SKM-1 (cell line): ENCODE results near the gene SLC29A2.
"Not testable (repeated sequence)": the region's sequence is repeated elsewhere in the genome, so short reads cannot be mapped to it uniquely, and the experiment has no call there.

Experiments
- DNase-seq: peaks from one replicate; lab custom pipeline; 2025; ENCODE audit not compliant: unreplicated experiment; lab: John Stamatoyannopoulos, UW

SLC29A2 gene

DNA sequence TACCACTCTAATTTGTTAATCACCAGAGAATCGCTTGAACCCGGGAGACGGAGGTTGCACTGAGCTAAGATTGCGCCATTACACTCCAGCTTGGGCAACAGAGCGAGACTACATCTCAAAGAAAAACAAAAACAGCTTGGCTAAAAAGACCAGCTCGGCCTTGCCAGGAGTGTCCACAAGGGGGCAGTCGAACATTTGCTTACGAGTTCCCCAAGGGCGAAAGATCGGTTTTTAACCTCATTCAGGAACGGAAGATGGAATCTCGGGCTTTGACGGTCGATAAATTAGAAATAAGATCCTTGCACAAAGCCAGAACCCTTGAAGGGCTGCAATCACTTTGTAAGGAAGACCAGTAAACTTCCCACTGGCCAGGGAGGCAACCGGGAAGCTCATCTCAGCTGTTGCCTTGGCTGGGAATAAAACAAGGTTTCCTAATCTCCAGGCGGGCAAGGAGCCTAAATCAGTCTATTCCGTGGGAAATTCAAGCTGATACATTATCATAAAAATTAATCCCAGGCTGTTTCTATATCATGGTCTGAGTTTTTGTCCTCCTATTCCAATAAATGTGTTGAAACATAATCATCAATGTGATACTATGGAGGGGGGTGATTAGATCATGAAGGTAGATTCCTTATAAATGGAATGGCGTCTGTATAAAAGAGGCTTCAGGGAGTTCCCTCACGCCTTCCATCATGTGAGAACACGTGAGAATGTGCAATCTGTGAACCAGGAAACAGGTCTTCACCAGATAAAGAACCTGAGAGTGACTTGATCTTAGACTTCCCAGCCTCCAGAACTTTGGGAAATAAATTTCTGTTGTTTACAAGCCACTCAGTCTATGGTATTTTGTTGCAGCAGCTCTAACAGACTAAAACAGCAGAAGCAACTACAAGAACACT lies 14.9 kb upstream of the SLC29A2 start:
- peak; percentile 82 for DNase-seq

- DNase-seq: not testable (repeated sequence)
Measured at GRCh38 chr11:66384316-66384715, 12.8 kb upstream of the SLC29A2 start.

GRCh38 chr11:66380264-66380663 lies 8.7 kb upstream of the SLC29A2 start:
- not testable (repeated sequence) for DNase-seq

DNA sequence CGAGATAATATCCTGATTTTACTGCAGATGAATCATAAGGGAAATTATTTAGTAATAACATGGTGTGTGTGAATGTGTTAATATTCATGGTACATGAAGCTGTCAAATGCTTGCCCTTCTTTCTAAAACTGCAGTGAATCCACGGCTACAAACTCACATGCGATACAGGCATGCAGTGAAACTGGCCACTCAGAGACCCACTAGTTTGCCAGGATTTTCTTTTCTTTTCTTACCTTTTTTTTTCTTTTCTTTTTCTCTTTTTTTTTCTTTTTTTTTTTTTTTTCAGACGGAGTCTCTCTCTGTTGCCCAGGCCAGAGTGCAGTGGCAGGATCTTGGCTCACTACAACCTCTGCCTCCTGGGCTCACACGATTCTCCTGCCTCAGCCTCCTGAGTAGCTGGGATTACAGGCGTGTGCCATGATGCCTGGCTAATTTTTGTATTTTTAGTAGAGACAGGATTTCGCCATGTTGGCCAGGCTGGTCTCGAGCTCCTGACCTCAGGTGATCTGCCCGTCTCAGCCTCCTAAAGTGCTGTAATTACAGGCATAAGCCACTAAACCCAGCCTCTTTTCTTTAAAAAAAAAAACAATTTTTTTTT lies 2.2 kb upstream of the SLC29A2 start:
- not testable (repeated sequence) for DNase-seq

- no peak for DNase-seq
Measured at GRCh38 chr11:66373265-66373664, 1.7 kb upstream of the SLC29A2 start.

DNA sequence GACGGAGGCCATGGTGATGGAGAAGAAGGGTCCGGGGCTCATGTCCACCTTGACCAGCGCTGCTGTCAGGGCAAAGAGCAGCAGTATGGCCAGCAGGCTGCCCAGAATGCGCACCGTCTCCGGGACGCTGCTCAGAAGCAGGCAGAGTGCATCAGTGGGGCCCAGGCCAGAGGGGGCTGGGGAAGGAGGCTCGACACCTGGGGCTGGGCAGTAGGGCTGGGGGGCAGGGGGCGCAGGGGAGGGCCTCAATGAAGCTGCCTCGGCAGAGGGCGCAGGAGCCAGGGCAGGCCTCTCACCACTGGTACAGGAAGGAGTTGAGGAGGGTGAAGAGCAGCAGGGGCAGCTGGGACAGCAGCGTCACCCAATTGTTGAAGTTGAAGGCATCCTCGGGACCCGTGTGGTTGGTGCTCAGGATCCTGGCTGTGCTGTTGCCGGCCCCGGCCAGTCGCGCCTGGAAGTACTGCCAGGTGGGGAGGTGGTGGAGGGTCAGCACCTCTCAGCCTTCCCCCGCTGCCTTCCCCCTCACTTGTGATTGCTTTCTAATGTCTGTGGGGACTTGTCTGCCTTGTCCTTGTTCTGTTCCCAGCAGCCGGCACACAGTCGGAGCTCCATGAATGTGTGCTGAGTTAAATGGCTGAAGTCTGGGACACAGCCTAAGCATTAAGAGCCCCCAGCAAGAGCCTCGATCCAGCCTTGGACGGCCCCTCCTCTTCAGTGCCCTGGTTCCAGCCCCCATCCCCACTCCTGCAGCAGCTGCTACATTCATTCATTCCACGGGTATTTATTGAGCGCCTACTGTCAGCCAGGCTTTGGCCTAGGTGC lies 2.3 kb downstream of the SLC29A2 start:
- DNase-seq: no peak

GRCh38 chr11:66368484-66368883 lies 3.1 kb downstream of the SLC29A2 start:
- no peak for DNase-seq

GRCh38 chr11:66367561-66368312 lies 3.8 kb downstream of the SLC29A2 start:
- DNase-seq: no peak

GRCh38 chr11:66366844-66367477 lies 4.6 kb downstream of the SLC29A2 start:
- no peak for DNase-seq

- DNase-seq: no peak
Measured at GRCh38 chr11:66365711-66366619, 5.6 kb downstream of the SLC29A2 start.

DNA sequence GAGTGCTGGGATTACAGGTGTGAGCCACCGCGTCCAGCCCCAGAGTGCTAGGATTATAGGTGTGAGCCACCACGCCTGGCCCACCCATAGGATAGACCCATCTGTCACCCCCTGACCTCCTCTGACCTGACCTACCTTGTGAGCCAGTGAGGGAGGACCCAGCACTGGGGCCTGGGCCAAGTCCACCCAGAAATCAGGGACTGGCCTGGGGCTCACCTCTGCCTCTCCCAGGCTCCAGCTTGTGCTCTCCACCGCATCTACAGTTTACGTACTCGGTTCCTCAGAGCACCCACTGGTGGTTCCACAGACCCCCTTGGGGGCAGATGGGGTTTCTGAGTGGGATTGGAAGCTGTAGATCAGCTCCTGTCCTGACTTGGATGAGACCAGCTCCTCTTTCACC lies 6.4 kb downstream of the SLC29A2 start:
- DNase-seq: no peak

DNA sequence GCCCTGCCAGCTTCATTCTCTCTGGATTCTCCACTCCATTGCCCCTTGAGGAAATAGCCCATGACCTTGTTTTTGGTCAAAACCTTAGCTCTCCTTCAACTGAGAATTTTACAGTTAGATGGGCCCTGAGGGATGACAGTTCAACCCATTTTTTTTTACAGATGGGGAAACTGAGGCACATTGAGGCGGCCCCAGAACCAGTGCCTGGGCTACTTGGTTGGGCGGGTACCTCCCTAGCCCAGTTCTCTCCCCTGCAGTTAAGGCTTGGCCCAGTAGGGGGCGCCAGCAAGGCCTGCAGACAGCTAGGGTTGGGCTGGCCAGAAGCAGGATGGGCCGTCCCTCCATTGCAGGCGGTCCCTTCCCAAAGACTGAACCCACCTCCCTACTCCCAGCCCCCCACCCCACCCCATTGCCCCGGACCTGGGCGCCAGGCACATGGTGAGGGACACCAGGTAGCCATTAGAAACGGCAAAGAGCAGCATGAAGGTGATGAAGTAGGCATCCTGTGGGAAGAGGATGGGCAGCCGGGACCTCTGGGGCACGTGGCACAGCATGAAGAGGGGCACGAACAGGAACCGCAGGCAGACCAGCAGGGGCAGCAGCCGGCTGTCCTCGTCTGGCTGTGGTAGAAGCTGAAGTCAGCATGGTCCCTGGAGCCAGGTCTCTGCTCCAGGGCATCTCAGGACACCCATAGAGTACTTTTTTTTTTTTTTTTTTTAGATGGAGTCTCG lies 7.6 kb downstream of the SLC29A2 start:
- peak; percentile 5 for DNase-seq

DNA sequence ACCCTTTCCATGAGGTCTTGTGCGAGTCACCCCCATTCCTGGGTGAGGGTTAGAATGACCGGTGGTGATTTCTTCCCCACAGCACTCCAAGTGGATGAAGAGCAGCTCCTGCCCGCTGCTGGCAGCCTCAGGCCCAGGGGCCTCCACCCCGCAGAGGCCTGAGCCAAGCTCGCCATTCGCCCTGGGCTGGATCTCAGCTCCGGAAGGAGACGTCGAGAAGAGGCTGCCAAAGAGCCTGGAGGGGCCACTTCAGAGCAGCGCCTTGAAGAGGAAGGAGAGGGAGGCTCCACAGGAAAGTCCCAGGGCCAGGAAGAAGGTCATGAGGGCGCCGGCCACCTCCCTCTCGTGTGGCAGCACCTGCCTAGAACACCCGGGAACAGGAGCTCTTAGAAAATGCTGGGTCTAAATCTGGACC lies 8.4 kb downstream of the SLC29A2 start:
- no peak for DNase-seq

DNA sequence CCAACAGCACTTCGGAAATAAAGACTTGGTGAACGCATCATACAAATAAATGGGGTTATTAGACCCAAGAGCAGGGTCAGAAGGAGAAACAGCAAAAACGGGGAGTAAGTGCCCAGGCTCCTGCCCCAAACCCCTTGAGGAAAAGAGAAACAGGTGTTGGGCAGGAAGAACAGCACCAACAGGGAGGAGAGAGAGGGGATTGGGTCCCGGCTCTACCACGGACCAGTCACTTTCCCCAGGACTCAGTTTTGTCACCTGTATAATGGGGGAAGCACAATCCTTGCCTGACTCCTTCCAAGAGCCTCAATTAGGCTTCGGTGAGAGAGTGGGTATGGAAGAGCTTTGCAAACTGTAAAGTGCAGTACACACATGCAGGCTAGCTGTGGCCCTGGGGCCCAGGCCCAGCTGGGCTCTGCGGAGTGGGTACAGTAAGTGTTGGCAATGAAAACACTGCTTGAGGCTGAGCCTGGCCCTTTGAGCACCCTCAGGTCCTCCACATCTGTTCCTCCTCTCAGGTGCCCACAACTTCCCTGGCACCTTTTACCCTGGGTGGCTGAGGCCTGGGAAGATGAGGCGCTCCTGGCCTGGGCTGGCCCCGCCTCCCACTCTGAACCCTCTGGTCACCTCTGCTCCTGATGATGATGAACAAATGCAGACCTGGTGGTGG lies 8.9 kb downstream of the SLC29A2 start:
- no peak for DNase-seq

GRCh38 chr11:66361502-66361941 lies 10.0 kb downstream of the SLC29A2 start:
- DNase-seq: no peak

DNA sequence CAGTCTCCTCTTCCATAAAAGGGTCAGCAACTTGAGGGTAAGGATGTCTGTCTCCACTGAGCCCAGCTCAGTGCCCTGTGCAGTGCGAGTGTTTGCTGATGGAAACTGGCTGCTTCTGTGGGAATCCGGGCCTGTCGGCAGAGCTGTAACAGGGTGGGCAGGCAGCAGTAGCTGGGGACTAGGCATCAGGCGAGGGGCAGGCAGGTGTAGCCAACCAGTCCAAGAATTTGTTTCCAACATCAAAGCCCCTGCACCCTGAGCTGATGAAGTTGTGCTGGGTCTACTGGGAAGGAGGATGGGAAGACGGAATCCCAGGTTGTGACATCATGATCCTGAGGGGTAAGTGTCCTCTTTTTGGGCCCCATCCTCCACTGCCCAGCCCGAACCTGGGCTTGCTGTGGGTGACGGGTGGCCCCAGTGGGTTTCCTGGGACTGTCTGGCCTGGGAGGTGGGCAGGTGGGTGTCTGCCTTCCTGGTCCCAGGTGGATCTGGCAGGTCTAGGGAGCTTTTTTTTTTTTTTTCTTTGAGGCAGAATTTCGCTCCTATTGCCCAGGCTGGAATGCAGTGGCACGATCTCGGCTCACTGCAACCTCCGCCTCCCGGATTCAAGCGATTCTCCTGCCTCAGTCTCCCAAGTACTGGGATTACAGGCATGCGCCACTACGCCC lies 11.0 kb downstream of the SLC29A2 start:
- no peak for DNase-seq

DNA sequence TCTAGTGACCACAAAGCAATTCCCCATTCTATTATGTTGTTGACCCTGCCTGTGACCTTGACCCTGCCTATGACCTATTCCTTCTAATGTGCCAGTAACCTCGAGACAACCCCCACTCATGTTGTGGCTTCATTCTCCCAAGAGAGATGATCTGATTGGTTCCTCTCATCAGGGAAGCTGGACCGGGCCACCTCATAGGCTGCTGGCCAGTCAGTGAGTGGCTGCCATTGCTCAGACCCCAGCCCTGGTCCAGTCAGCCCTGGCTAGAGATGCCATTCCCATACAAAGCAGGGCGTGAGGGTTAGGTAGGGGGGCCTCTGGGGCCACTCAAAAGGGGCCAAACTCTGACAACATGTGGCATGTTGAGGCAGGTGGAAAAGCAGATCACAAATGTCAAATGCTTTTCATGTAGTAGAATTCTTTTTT lies 11.9 kb downstream of the SLC29A2 start:
- no peak for DNase-seq
